H1 (cell line): ENCODE data around the gene GDF2. TPM values are rescaled to one million over a fixed set of nuclear protein-coding genes. Genes with fewer than 3 reads are reported as not detected.

Experiments used
- ATF2 ChIP-seq: IDR thresholded peaks from 2 replicates; pipeline ENCODE4 v1.6.1; 2012; ENCODE audit warnings: low read length, inconsistent platforms
- polyA plus RNA-seq, 7 experiments: library from polyadenylated mRNA; depleted of rRNA in 3 of 7; stranded (reverse) in 5 of 7; unstranded in 2 of 7; fragments of >200 nt in 5 of 7; fragments of 200-250 nt in 2 of 7; gene quantifications; 1 replicate in 5 of 7; 2 replicates in 1 of 7; 4 replicates in 1 of 7; pipeline versions ENCODE4 v1.2.1 to v1.2.3, GENCODE V29; 2011 to 2013; ENCODE audit warnings: missing spikeins in 2 of 7, mixed read lengths in 2 of 7
- total RNA-seq: library from RNA; stranded (reverse); fragmentation: NEBNext Ultra II Directional; extraction: Animal tissue kit (Norgen Biotek cat#: 25700); gene quantifications from 2 replicates; pipeline ENCODE4 v1.2.1, GENCODE V29; 2021

The GDF2 gene
- total and polyA plus RNA-seq, 2 of the 8 experiments (the other 6 are each of a cell fraction or from before 2014, with no cell fraction given): not detected

- no peak for TF ChIP-seq ATF2
Observed at GRCh38 chr10:47322300-47323061, at the start of gene GDF2 (continued).
